ENCODE results near the gene OR2T5. TPM values are rescaled to one million over a fixed set of nuclear protein-coding genes. Genes with fewer than 3 reads are reported as not detected.
"Not testable (repeated sequence)": the region's sequence is repeated elsewhere in the genome, so short reads cannot be mapped to it uniquely, and the experiment has no call there.

The OR2T5 gene
- total and polyA plus RNA-seq, 2 experiments from 2014 or later = not detected

GRCh38 chr1:248471154-248471553 lies 17.2 kb upstream of the OR2T5 start:
- Histone ChIP-seq H3K9me3 (ENCODE audit: low read depth) (no peaks in the 10 kb centered on the region), H3K4me1 (ENCODE audit: insufficient read depth) (no peaks in the 10 kb centered on the region), H4K20me1 (ENCODE audit: insufficient read depth) (no peaks in the 10 kb centered on the region), H3K9me2 (ENCODE audit: insufficient read depth) (no peaks in the 10 kb centered on the region), H3K27ac (no peak overlapping the region), H3K9ac (no peak overlapping the region), H3K4me2 (ENCODE audit: unreplicated experiment) (no peak overlapping the region), H3K4me3 (no peak overlapping the region), H3F3A (ENCODE audit: insufficient read depth) (no peaks in the 10 kb centered on the region), H2AFZ (no peak overlapping the region), H3K36me3 (ENCODE audit: low read depth) (no peaks in the 10 kb centered on the region), H3K27me3 (replicated peaks; ENCODE audit: insufficient read depth) (no peaks in the 10 kb centered on the region), H3K79me2 (ENCODE audit: insufficient read depth) (no peaks in the 10 kb centered on the region)
- no peak for TF ChIP-seq EZH2phosphoT487 (IDR thresholded peaks at IDR 0.05; ENCODE audit: insufficient read depth, low read depth)
- no peak for TF ChIP-seq EZH2 (IDR thresholded peaks at IDR 0.05; ENCODE audit: insufficient read depth, poor library complexity, severe bottlenecking)
- no peak for DNase-seq
- in situ Hi-C loops (cut with MboI) = no loop called here
- 36 to 44% methylated on average over 4 of the region's 4 CpGs for WGBS, 2 experiments (ENCODE audit: low coverage in 1 of 2, low lambda C conversion rate in 2 of 2, missing lambda C conversion rate in 2 of 2)

GRCh38 chr1:248472111-248472510 lies 16.3 kb upstream of the OR2T5 start:
- H4K20me1 ChIP-seq (ENCODE audit: insufficient read depth); H2AFZ ChIP-seq; H3K9me2 ChIP-seq (ENCODE audit: insufficient read depth); DNase-seq; H3K9me3 ChIP-seq (ENCODE audit: low read depth); H3K36me3 ChIP-seq (ENCODE audit: low read depth); H3K4me3 ChIP-seq; H3K4me2 ChIP-seq (ENCODE audit: unreplicated experiment); H3F3A ChIP-seq (ENCODE audit: insufficient read depth); H3K27me3 ChIP-seq (replicated peaks; ENCODE audit: insufficient read depth); H3K9ac ChIP-seq; in situ Hi-C loops (cut with MboI); H3K79me2 ChIP-seq (ENCODE audit: insufficient read depth); H3K4me1 ChIP-seq (ENCODE audit: insufficient read depth); H3K27ac ChIP-seq: not testable (repeated sequence)
- WGBS, 2 experiments (ENCODE audit: low coverage in 1 of 2, low lambda C conversion rate in 2 of 2, missing lambda C conversion rate in 2 of 2) = 17 to 30% methylated on average over 2 of the region's 2 CpGs

- H3K27ac ChIP-seq; H3K9ac ChIP-seq; H3K36me3 ChIP-seq (ENCODE audit: low read depth); H3K4me3 ChIP-seq; H3K4me1 ChIP-seq (ENCODE audit: insufficient read depth); H3K9me3 ChIP-seq (ENCODE audit: low read depth); DNase-seq; H3K4me2 ChIP-seq (ENCODE audit: unreplicated experiment); H2AFZ ChIP-seq; H4K20me1 ChIP-seq (ENCODE audit: insufficient read depth); H3F3A ChIP-seq (ENCODE audit: insufficient read depth); H3K79me2 ChIP-seq (ENCODE audit: insufficient read depth); H3K9me2 ChIP-seq (ENCODE audit: insufficient read depth); in situ Hi-C loops (cut with MboI); H3K27me3 ChIP-seq (replicated peaks; ENCODE audit: insufficient read depth): not testable (repeated sequence)
- 12 to 23% methylated on average over 2 of the region's 2 CpGs for WGBS, 2 experiments (ENCODE audit: low coverage in 1 of 2, low lambda C conversion rate in 2 of 2, missing lambda C conversion rate in 2 of 2)
Observed at GRCh38 chr1:248473051-248473450, 15.3 kb upstream of the OR2T5 start, which contains the start of gene OR2T3. Gene OR2T3 (plus strand): TSS chr1:248473351. CDS start chr1:248473351, 0 bp downstream.

GRCh38 chr1:248475660-248476059 lies 12.7 kb upstream of the OR2T5 start:
- H4K20me1 ChIP-seq (ENCODE audit: insufficient read depth); H3K4me1 ChIP-seq (ENCODE audit: insufficient read depth); H3K27me3 ChIP-seq (replicated peaks; ENCODE audit: insufficient read depth); H3F3A ChIP-seq (ENCODE audit: insufficient read depth); H3K9ac ChIP-seq; H3K4me2 ChIP-seq (ENCODE audit: unreplicated experiment); H2AFZ ChIP-seq; in situ Hi-C loops (cut with MboI); H3K27ac ChIP-seq; H3K36me3 ChIP-seq (ENCODE audit: low read depth); H3K79me2 ChIP-seq (ENCODE audit: insufficient read depth); H3K9me2 ChIP-seq (ENCODE audit: insufficient read depth); H3K9me3 ChIP-seq (ENCODE audit: low read depth); H3K4me3 ChIP-seq; DNase-seq: not testable (repeated sequence)
- WGBS, 2 experiments (ENCODE audit: low coverage in 1 of 2, low lambda C conversion rate in 2 of 2, missing lambda C conversion rate in 2 of 2) = no CpG with 5 or more reads among the region's 1 CpG

- in situ Hi-C loops (cut with MboI); H3K4me2 ChIP-seq (ENCODE audit: unreplicated experiment): not testable (repeated sequence)
Observed at GRCh38 chr1:248481686-248482579, 6.5 kb upstream of the OR2T5 start.

GRCh38 chr1:248496661-248497060 lies 8.3 kb downstream of the OR2T5 start:
- H3K79me2 ChIP-seq (ENCODE audit: insufficient read depth); H3K27me3 ChIP-seq (replicated peaks; ENCODE audit: insufficient read depth); H3K9ac ChIP-seq; H3K4me2 ChIP-seq (ENCODE audit: unreplicated experiment); H2AFZ ChIP-seq; H3K9me3 ChIP-seq (ENCODE audit: low read depth); H3K4me3 ChIP-seq; H3K9me2 ChIP-seq (ENCODE audit: insufficient read depth); H4K20me1 ChIP-seq (ENCODE audit: insufficient read depth); in situ Hi-C loops (cut with MboI); H3K36me3 ChIP-seq (ENCODE audit: low read depth); H3K4me1 ChIP-seq (ENCODE audit: insufficient read depth); H3F3A ChIP-seq (ENCODE audit: insufficient read depth); DNase-seq; H3K27ac ChIP-seq: not testable (repeated sequence)
- no CpG with 5 or more reads among the region's 5 CpGs for WGBS, 2 experiments (ENCODE audit: low coverage in 1 of 2, low lambda C conversion rate in 2 of 2, missing lambda C conversion rate in 2 of 2)

More at GRCh38 chr1:248481686-248482579, 6.5 kb upstream of the OR2T5 start:
- H3K9me3 ChIP-seq (ENCODE audit: low read depth); H3K79me2 ChIP-seq (ENCODE audit: insufficient read depth); H3K27ac ChIP-seq; H3K4me3 ChIP-seq; H4K20me1 ChIP-seq (ENCODE audit: insufficient read depth); H3K9me2 ChIP-seq (ENCODE audit: insufficient read depth); H2AFZ ChIP-seq; H3K36me3 ChIP-seq (ENCODE audit: low read depth); H3K4me1 ChIP-seq (ENCODE audit: insufficient read depth); H3F3A ChIP-seq (ENCODE audit: insufficient read depth); H3K27me3 ChIP-seq (replicated peaks; ENCODE audit: insufficient read depth); DNase-seq; H3K9ac ChIP-seq: not testable (repeated sequence)
- WGBS, 2 experiments (ENCODE audit: low coverage in 1 of 2, low lambda C conversion rate in 2 of 2, missing lambda C conversion rate in 2 of 2) = 19 to 23% methylated on average over 13 of the region's 13 CpGs

GRCh38 chr1:248500305-248501035 lies 12.1 kb downstream of the OR2T5 start:
- H3K9me3 ChIP-seq (ENCODE audit: low read depth); DNase-seq; H3K27me3 ChIP-seq (replicated peaks; ENCODE audit: insufficient read depth); H3F3A ChIP-seq (ENCODE audit: insufficient read depth); H3K36me3 ChIP-seq (ENCODE audit: low read depth); H3K9ac ChIP-seq; H3K4me2 ChIP-seq (ENCODE audit: unreplicated experiment); H3K4me1 ChIP-seq (ENCODE audit: insufficient read depth); H3K27ac ChIP-seq; H3K79me2 ChIP-seq (ENCODE audit: insufficient read depth); H3K4me3 ChIP-seq; H3K9me2 ChIP-seq (ENCODE audit: insufficient read depth); H2AFZ ChIP-seq; in situ Hi-C loops (cut with MboI); H4K20me1 ChIP-seq (ENCODE audit: insufficient read depth): not testable (repeated sequence)
- 7 to 19% methylated on average over 1 of the region's 2 CpGs for WGBS, 2 experiments (ENCODE audit: low coverage in 1 of 2, low lambda C conversion rate in 2 of 2, missing lambda C conversion rate in 2 of 2)

All from GM23248 (cell line).